Activated CD8-positive, alpha-beta memory T cell treated with anti-CD3 and anti-CD28 coated beads for 4 hours (primary cell): ENCODE results near the gene FBLN2.
A peak's percentile ranks its signal among the peaks of the same experiment; 100 is the strongest.

ENCODE experiments used
- DNase-seq, 2 donors: peaks; one replicate each; pipeline ENCODE4 v3.0.0-alpha.2; 2020; ENCODE audit warnings: low read depth in 2 of 2

FBLN2 gene

DNA sequence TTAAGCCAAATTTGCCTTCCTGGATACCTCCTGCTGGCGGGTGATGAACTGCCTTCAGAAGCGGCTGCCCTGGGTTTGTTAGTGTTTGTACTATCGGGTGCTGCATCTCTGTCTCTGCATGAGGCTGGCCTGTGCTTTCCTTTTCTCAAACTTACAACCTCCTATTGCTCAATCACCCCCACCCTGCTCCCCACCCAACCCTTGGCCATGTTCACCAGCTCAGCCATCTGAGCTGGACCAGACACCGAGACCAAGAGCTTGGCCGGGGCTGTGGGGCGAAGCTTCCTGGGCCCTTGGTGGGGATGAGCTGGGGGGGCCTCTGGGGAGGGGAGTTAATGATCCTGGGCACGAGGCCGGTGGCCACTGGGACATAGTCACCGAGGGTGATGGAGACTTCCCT is 16.8 kb upstream of the FBLN2 start:
- no peak for DNase-seq

DNA sequence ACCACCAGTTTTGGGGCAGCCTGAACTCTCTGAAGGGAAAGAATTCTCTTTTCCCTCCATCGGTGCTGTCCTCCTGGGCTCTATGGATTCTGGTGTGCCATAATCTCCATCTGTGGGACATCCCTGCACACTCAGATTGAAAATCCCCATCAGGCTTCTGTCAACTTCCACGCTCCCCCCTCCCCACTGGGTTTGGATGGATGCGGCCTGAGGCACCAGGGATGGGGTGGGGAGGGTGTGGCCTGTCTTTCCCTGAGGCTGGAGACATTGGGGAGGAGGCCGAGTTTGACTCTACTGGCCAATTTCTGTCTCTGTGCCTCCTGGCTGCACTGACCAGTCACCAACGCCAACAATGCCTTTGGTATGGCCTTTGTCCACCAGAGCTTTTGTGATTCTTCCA is 16.3 kb upstream of the FBLN2 start:
- DNase-seq = no peak

DNA sequence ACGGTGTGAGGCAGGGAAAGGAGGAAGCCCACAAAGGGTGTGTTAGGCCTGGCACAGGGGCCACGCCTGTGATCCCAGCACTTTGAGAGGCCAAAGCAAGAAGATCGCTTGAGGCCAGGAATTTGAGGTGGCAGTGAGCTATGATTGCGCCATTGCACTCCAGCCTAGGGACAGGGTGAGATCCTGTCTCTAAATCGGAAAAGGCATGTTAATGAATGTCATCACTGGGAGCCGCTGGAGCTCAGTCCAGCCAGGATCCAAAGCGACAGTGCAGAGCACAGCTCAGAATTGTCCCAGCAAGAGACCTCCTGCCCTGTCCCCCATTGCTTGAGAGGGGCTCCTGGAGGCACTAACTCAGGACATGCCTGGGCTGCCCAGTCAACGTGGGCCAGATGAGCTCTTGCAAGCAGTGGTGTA is 15.0 kb upstream of the FBLN2 start:
- DNase-seq = no peak

DNA sequence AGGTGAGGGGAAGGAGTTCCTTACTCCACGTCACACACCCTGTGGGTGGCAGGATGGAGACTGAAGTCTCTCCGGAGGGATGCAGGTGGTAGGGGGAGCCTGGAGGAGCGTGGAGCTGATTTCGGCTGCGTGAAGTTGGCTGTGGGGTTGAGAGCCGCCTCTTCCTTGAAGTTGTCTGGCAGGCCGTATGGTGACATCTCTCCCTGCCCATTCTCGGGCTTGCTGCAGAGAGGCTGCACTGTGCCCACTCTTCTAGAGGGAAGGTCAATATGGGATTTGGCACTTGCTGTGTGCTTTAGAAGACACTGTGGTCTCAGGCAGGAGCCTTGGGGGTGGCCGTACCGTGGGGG is 13.4 kb upstream of the FBLN2 start:
- no peak for DNase-seq

DNA sequence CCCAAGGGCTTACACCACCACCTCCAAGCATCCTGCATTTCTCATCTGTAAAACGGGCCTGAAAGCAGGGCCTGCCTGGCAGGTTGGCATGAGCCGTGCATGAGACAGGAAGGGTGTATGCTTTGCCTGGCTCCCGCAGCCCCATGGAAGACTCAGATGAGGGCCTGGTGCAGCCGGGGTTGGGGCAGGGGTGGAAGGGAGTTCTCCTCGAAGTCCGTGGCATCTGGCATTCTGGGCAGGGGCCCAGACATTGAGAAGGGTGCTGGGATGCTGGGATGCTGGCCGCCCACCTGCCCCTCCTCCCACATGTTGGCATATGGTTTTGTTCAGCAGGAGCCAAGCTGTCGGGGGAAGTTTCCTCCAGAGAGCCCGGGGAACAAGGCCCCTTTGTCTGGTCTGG is 13.0 kb upstream of the FBLN2 start:
- no peak for DNase-seq

DNA sequence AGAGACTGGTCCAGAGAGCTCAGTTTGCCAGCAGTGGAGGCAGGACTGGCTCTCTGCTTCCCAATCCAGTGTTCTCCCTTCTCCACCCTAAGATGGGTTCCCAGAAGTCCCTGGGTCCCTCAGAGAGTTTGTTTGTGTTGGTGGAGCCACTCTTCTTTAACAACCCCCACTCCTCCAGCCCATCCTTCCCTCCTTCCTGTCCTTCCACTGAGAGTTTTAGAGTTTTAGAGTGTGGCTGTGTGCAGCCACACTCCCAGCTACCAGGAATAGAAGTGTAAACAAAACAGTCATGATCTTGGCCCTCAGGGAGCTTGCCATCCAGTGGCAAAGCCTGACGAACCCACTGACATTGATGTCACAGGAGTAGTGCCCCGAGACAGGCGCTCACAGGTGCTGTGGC is 12.5 kb upstream of the FBLN2 start:
- DNase-seq = no peak

DNA sequence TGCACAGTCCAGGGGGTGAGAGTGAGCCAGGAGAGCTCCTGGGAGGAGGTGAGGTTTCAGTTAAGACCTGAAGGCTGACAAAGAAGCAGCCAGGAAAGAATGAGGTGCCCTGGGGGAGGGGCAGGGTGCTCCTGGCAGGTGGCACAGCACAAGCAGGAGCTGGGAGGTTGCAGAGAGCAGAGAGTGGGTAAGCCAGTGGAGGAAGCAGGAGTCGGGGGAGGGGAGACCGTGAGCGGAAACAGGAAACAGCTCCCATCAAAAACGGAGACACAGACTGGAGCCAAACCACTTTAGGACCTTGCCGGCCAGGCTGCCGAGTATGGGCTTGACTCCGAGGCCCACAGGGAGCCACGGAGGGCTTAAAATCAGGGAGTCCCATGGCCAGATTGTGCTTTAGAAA is 12.1 kb upstream of the FBLN2 start:
- DNase-seq = no peak

DNA sequence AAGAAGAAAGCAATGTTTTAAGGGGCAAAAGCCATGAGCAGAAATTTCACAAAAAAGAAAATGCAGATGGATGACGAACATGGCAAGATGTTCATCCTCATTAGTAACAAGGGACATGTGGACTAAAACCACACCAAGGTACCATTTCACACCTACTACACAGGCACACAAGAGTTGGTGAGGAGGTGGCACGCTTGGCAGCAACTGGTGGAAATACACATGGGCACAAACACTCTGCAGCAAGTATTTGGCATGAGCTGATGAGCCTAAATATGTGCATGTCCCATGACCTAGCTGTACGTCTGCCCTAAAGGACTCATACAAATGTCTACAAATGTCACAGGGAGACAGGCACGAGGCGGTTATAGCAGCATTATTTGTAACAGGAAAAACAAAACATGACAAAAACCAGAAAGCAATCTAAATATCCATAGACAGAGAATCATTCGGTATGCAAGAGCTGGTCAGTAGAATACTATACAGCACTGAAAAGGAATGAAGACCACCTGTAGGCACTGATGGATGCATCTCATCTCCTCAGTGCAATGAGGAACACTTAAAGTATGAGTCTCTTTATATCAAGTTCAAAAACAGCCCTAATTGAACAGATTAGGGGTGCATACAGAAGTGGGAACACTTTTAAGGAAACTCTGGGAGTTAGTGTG is 11.5 kb upstream of the FBLN2 start:
- DNase-seq = no peak

DNA sequence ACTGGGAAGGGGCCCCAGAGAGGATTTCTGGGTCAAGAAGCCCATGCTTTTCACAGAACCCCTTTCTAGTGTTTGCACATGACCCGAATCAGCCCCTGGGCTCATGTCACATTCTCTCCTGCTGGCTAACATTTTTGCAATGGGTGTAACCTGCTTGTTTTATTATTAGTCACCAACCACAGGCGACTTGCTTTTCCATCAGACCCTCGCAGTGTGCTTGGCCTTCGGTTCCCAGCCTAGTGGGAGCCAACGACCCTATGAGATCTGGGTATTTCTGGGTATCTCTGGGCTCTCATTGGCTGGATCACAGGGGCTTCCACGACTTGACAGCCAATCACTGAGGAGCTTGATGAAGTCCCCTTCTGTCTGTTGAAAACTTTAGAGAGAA is 11.0 kb upstream of the FBLN2 start:
- no peak for DNase-seq

DNA sequence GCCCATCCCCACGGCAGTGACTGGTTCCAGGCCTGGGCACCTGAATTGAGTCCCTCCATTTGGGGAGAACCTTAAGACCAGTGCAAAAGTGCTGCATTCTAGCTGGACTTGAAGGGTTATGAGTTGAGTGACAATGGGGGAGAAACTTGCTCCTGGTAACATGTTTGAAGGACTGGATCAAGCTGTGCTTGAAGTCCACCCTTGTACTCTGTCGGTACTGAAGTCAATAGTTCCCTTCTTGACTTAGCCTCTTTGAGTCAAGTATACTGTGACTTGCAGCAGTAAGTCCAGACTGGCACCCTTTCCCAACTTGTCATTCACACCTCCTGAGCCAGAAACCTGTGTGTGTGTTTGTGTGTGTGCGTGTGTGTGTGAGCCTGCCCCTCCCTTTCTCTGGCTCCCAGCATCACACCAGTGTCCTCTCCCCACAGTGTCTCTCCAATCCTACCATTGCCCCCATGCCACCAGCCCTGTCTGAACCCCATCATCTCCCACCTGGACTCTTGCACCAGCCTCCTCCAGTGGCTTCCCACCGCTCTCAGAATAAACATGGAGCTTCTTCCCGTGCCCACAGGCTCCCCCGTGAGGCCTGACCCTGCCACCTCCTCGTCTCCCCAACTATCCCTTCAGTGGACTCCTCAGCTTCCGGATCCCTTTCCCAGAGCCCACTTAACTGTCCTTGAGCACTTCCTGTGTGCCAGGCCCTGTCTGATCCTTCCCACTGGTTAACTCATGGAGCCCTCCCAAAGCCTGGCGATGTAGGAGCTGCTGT is 10.2 kb upstream of the FBLN2 start:
- no peak for DNase-seq

DNA sequence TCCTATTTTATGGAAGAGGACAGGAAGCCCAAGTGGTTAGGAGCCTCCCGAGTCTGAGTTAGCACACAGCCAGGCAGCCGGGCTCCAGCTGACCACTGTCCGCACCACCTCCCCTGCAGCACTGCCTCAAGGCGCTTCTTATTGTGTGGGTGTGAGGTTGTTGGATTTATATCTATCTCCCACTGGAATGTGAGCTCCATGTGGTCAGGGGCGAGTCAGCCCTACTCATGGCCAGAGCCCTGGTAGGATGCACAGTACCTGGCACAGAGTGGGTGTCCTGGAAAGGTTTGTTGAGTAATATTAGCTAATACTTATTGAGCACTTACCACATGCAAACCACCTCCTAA is 9.7 kb upstream of the FBLN2 start:
- no peak for DNase-seq

DNA sequence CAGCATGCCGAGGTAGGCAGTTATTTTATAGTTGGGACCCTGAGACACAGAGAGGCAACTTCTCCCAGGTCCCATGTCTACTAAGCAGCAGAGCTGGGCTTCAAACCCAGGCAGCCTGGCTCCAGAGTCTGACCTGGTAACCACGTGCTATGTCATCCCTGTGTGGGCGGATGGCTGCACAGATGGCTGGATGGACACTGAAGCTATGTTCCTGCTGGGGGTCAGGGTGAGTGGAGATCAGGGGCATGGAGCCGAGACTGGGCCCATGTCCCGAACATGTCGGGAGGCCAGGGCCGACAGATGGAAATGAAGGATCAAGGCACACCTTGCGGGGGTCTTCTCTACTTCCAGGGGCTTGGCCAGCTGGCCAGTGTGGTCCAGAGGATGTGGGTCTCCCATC is 9.3 kb upstream of the FBLN2 start:
- no peak for DNase-seq

DNA sequence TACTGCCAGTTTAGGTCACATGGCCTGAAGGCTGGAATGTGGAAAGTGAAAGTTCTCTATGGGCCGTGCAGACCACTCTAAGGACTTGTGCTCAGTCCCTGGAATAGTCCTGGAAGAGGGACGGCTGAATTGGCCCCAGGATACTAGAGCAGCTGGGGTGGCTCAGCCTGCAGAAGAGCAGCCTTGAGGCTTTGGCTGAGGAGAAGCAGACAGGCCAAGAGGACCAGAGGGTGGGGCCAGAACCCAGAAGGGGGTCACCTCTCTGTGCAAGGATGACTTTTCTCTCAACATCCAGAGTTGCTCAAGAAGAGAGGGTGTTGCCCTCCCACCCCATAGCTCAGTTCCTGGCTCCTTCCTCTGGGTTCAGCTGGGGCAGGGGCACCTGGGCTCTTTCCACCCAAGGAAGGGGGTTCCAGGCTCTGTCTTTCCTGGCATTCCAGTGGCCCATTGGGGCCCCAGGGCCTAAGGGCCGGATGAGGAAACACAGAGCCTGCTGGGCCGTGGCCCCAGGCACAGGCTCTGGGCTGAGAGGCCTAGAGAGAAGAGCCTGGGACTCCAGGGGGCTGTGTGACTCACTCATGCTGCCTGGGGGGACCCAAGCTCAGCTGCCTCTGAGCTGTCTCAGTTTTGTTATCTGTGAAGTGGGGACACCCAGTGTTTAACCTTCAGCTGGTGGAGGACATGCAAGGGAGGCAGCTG is 8.5 kb upstream of the FBLN2 start:
- DNase-seq = no peak

DNA sequence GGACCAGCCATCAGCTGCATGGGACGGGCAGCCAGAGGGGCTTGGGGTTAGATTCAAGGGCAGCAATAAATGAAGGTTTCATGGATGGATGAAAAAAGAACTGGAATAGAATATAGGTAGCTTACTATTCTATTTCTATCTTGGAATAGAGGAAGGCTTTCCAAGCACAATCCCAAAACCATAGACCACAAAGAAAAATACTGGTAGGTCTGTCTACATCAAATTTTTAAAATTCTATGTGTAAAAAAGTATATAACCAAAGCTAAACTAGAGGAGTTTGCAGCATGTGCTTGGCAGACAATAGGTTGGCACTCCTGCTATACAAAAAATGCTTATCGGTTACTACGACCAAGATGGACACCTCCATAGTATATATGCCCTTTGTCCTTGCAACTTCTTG is 7.2 kb upstream of the FBLN2 start:
- no peak for DNase-seq

DNA sequence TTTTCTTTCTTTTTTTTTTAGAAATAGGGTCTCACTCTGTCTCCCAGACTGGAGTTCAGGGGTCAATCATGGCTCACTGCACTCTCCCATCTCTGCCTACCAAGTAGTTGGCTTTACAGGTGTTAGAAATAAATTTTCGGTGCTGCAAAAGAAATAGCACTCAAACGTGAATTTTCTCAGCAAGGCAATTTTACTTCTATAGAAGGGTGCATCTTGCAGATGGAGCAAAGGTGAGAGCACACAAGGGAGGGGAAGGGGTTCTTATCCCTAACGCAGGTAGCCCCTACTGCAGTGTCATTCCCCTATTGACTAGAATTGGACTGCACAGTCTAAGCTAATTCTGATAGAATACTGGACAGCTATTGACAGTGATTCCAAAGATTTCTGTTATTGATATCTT is 6.8 kb upstream of the FBLN2 start:
- DNase-seq = no peak

DNA sequence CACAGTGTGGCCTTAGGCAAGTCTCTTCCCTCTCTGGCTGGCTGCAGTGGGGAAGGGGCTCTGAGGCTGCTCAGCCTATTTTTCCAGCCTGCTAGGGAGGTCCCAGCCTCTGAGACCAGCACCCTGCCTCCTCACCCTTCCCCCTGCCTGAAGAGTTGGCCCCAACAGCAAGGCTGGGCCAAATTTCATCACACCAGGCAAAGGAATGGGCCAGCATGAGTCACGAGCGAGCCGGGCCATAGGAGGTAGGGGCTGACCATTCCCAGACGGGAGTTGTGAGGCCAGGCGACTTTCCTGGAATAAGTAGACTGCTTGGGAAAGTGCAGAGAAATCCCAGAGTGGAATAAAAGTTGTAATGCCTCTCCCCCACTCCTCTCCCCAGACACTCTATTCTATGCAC is 5.7 kb upstream of the FBLN2 start:
- DNase-seq = no peak

DNA sequence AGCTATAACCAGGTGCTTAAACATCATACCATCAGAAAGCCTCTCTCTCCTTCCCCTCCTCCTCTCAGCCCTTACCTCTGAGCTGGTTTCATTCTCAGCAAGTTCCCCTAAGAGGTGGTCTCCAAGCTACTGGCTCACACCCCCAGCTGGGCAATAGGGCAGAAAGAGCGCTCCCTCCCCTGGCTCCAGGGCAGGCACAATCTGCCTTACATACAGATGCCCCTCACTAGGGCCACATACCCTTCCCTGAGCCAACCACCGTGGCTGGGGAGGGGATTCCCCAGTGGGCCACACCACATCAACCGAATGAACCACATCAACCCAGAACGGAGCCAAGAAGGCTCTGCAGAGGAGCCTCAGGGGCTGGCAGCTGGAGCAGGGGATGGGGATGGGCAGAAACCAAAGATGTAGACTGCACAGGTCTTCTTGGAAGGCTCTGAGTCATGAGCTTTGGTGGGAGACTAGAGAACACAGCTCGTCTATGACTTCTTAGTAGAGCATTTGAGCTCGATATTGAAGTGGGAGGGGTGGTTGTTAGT is 4.6 kb upstream of the FBLN2 start:
- DNase-seq = peak; percentile 5 to 41

DNA sequence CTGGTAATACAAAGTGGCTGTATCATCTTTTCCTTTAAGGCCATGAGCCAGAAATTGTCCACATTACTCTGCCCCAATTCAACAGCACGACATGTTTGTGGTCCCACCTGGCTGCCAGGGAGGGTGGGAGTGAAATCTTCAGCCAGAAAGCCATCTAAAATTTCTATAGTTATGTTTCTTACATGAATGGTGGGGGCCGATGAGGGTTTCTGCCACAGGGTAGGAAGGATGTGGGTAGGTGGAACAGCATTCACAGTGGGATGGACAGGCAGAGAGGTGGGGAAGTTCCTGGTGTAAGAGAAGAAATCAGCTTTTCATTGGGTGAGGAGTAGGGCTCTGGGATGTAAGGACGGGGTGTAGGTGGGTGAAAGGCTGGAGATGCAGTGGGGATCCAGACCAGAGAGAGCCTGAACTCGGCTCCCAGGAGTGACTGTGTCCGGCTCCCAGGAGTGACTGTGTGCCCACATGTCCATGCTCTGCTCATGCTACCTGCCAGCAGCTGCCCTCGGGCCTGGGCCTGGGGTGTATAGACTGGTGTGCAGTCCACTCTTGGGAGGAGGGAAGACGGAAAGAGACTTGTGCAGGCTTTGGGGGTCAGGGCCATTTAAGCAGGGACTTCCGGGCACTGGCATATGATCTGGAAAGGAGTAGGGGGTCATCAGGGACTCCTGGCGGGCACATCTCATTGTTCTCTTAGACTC is 3.8 kb upstream of the FBLN2 start:
- DNase-seq = no peak

DNA sequence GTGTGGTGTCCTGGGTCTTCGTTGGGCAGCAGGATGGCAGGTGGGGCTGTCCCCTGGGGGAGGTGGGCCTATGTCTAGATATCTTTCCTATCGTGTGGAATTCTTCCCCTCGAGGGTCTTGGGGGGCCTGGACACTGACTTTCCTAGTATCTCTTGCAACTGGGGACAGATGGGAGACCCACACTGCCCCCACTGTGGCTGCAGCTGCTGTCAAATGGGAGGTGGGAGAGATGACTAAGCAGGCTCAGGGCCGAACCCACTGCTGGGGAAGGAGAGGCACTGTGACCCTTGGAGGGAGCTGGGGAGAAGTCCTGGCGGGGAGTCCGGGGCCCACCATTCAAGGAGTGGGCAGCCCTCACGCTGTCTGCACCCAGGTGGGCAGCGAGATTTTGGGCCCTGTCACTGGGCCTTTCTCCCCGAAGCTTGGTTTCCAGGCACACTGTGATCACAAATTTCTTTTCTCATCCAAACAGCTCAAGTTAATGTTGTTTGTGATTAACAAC is 2.9 kb upstream of the FBLN2 start:
- DNase-seq = no peak

DNA sequence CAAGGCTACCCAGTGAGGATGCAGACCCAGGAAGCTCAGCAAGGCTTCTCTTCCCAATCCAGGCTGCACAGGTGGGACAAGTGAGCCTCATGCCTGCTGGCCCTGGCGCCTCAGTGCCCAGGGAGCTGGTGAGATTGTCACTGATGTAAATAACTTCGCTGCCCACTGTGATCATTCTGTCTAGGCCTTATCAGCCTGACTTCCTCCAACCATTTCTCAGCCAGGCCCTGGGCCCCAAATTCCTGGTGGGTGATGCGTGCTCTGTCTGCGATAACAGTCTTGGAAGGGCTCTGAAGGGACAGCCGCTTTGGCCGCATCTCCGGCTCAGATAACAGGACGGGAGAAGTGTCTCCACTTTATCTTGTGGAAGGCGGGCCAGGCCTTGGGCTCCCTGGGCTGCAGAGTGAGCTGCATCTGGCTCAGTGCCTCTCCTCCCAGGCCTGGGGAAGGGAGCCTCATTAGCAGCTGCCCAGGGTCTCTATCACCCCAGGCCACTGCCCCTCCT is 2.2 kb upstream of the FBLN2 start:
- no peak for DNase-seq

DNA sequence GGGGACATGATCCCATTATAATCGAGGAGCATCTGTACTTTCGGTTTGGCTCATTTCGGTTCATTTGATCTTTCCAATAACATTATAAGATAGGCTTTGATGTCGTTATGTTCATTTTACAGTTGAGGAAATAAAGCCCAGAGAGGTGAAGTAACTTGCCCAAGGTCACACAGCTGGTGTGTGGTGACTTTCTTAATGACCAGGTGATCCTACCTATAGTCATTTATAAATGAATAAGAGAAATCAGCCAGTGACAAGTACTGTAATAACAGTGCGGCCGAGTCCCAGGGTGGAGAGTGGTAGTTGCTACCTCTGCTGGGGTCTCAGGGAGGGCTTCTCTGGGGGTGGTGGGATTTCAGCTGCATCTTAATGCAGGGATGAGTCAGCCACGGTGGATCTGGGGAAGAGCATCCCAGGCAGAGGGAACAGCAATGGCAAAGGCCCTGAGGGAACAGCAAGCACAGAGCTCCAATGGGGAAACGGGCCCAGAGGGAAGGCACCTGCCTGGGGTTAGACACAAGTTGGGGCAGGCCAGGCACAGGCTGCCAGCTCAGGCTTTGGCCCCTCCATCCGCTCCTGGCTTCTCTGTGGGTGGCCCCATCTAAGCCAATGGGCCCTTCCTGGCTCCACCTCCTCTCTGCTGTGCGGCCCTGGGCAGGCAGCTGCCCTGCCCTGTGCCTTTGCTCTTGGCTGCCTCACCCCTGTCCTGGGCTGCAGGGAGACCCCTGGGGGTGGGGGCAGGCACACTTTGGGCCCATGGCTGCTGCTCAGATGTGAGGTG is 1.1 kb upstream of the FBLN2 start:
- no peak for DNase-seq
